ENCODE results near the gene VEZT. TPM values are rescaled to one million over a fixed set of nuclear protein-coding genes. Genes with fewer than 3 reads are reported as not detected.
"Not testable (repeated sequence)": the region's sequence is repeated elsewhere in the genome, so short reads cannot be mapped to it uniquely, and the experiment has no call there.

VEZT gene
- polyA plus RNA-seq, 3 donors = 14.6 to 20.6 (median 16.7) TPM

DNA sequence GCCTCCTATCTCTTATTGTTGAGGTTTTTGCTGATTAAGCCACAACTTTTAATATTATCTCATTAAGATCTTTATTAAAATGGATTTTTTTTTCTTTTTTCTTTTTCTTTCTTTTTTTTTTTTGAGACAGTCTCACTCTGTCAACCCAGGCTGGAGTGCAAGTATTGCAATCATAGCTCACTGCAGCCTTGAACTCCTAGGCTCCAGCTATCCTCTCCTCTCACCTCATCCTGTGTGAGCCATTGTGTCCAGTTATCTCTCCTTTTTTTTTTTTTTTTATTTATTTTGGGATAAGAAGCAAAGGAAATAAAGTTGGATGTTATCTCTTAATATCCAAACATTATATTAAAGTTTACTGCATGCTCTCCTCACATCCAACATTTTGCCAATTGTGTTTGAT lies 12.7 kb downstream of the VEZT start:
- Mint-ChIP-seq H3K36me3 (peaks cover 8 to 19% of the 10 kb centered on the region in 2 donors), H3K27ac (no peak overlapping the region)

GRCh38 chr12:95231190-95231589 lies 13.6 kb downstream of the VEZT start:
- Histone ChIP-seq H3K79me2 (ENCODE audit: insufficient read depth, low read length) (peaks cover 31% of the 10 kb centered on the region), H3K36me3 (replicated peaks in 1 of 2; ENCODE audit: control insufficient read depth in 1 of 2, insufficient read depth in 2 of 2, low read length in 2 of 2) (no peaks in the 10 kb centered on the region), H3K4me1 (ENCODE audit: control insufficient read depth in 1 of 2, insufficient read depth in 2 of 2, low read length in 2 of 2) (peaks cover 0 to 8% of the 10 kb centered on the region in 2 donors), H3K27ac (ENCODE audit: low read depth in 1 of 2, low read length in 2 of 2) (no peak overlapping the region), H3K27me3 (ENCODE audit: control insufficient read depth in 2 of 2, insufficient read depth in 2 of 2, low read length in 2 of 2) (no peaks in the 10 kb centered on the region), H3K4me2 (replicated peaks; ENCODE audit: extremely low read depth, low read length, poor library complexity, severe bottlenecking) (no peak overlapping the region), H4K20me1 (ENCODE audit: insufficient read depth, low read length) (peaks cover 4% of the 10 kb centered on the region), H3K9ac (ENCODE audit: insufficient read depth, low read length, poor library complexity, severe bottlenecking) (no peak overlapping the region), H3K4me3 (replicated peaks in 1 of 3; ENCODE audit: low read depth in 2 of 3, low read length in 3 of 3) (no peak overlapping the region), H2AFZ (ENCODE audit: insufficient read depth, low read depth, low read length, poor library complexity, severe bottlenecking) (no peak overlapping the region), H3K9me3 (replicated peaks in 1 of 2; ENCODE audit: control insufficient read depth in 1 of 2, insufficient read depth in 1 of 2, low read length in 2 of 2) (no peaks in the 10 kb centered on the region)
- WGBS (ENCODE audit: insufficient coverage) = 67% methylated on average over 1 of the region's 2 CpGs
- TF ChIP-seq, protein P1, sequence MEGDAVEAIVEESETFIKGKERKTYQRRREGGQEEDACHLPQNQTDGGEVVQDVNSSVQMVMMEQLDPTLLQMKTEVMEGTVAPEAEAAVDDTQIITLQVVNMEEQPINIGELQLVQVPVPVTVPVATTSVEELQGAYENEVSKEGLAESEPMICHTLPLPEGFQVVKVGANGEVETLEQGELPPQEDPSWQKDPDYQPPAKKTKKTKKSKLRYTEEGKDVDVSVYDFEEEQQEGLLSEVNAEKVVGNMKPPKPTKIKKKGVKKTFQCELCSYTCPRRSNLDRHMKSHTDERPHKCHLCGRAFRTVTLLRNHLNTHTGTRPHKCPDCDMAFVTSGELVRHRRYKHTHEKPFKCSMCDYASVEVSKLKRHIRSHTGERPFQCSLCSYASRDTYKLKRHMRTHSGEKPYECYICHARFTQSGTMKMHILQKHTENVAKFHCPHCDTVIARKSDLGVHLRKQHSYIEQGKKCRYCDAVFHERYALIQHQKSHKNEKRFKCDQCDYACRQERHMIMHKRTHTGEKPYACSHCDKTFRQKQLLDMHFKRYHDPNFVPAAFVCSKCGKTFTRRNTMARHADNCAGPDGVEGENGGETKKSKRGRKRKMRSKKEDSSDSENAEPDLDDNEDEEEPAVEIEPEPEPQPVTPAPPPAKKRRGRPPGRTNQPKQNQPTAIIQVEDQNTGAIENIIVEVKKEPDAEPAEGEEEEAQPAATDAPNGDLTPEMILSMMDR (IDR thresholded peaks at IDR 0.05) = no peak
- peaks cover 0 to 2% (median 0%) of the 10 kb centered on the region in 3 donors for H3K27me3 Mint-ChIP-seq (ENCODE audit: low read depth in 3 of 3)
- H3K4me3 Mint-ChIP-seq = no peak overlapping the region
- H3K27ac Mint-ChIP-seq = no peak overlapping the region
- H3K36me3 Mint-ChIP-seq = peaks cover 4 to 19% of the 10 kb centered on the region in 2 donors
- no peak for DNase-seq
- peaks cover 11% of the 10 kb centered on the region for H3K4me1 Mint-ChIP-seq
- peaks cover 0 to 6% (median 2%) of the 10 kb centered on the region in 7 donors for H3K9me3 Mint-ChIP-seq
- intact Hi-C loops (cut with micrococcal nuclease) = no loop called here

More for the DNA sequence above, 12.7 kb downstream of the VEZT start:
- Histone ChIP-seq H4K20me1 (ENCODE audit: insufficient read depth, low read length) (peaks cover 10% of the 10 kb centered on the region), H3K9ac (ENCODE audit: insufficient read depth, low read length, poor library complexity, severe bottlenecking) (no peak overlapping the region), H3K9me3 (replicated peaks in 1 of 2; ENCODE audit: control insufficient read depth in 1 of 2, insufficient read depth in 1 of 2, low read length in 2 of 2) (no peaks in the 10 kb centered on the region), H3K79me2 (ENCODE audit: insufficient read depth, low read length) (peaks cover 34% of the 10 kb centered on the region), H3K27me3 (ENCODE audit: control insufficient read depth in 2 of 2, insufficient read depth in 2 of 2, low read length in 2 of 2) (no peaks in the 10 kb centered on the region), H3K36me3 (replicated peaks in 1 of 2; ENCODE audit: control insufficient read depth in 1 of 2, insufficient read depth in 2 of 2, low read length in 2 of 2) (peaks cover 0 to 4% of the 10 kb centered on the region in 2 donors), H3K27ac (ENCODE audit: low read depth in 1 of 2, low read length in 2 of 2) (no peak overlapping the region), H3K4me3 (replicated peaks in 1 of 3; ENCODE audit: low read depth in 2 of 3, low read length in 3 of 3) (no peak overlapping the region), H3K4me1 (ENCODE audit: control insufficient read depth in 1 of 2, insufficient read depth in 2 of 2, low read length in 2 of 2) (peaks cover 0 to 8% of the 10 kb centered on the region in 2 donors), H3K4me2 (replicated peaks; ENCODE audit: extremely low read depth, low read length, poor library complexity, severe bottlenecking) (no peak overlapping the region), H2AFZ (ENCODE audit: insufficient read depth, low read depth, low read length, poor library complexity, severe bottlenecking) (no peak overlapping the region)
- H3K4me3 Mint-ChIP-seq = no peak overlapping the region
- intact Hi-C loops (cut with micrococcal nuclease) = no loop called here
- DNase-seq = no peak
- H3K4me1 Mint-ChIP-seq = peaks cover 11% of the 10 kb centered on the region
- peaks cover 0 to 3% (median 0%) of the 10 kb centered on the region in 7 donors for H3K9me3 Mint-ChIP-seq
- TF ChIP-seq, protein P1 (IDR thresholded peaks at IDR 0.05) = no peak
- H3K27me3 Mint-ChIP-seq (ENCODE audit: low read depth in 3 of 3) = peaks cover 0 to 2% (median 0%) of the 10 kb centered on the region in 3 donors

- H3K4me2 ChIP-seq (replicated peaks; ENCODE audit: extremely low read depth, low read length, poor library complexity, severe bottlenecking); H3K27me3 ChIP-seq (ENCODE audit: control insufficient read depth in 2 of 2, insufficient read depth in 2 of 2, low read length in 2 of 2); H3K36me3 ChIP-seq (replicated peaks in 1 of 2; ENCODE audit: control insufficient read depth in 1 of 2, insufficient read depth in 2 of 2, low read length in 2 of 2); H2AFZ ChIP-seq (ENCODE audit: insufficient read depth, low read depth, low read length, poor library complexity, severe bottlenecking); H3K27me3 Mint-ChIP-seq (ENCODE audit: low read depth in 3 of 3); H3K27ac Mint-ChIP-seq; H3K4me3 Mint-ChIP-seq; H3K4me1 Mint-ChIP-seq; H3K9ac ChIP-seq (ENCODE audit: insufficient read depth, low read length, poor library complexity, severe bottlenecking); intact Hi-C loops (cut with micrococcal nuclease); H3K4me1 ChIP-seq (ENCODE audit: control insufficient read depth in 1 of 2, insufficient read depth in 2 of 2, low read length in 2 of 2); H3K27ac ChIP-seq (ENCODE audit: low read depth in 1 of 2, low read length in 2 of 2); H3K9me3 Mint-ChIP-seq; H3K4me3 ChIP-seq (replicated peaks in 1 of 3; ENCODE audit: low read depth in 2 of 3, low read length in 3 of 3); DNase-seq; H3K9me3 ChIP-seq (replicated peaks in 1 of 2; ENCODE audit: control insufficient read depth in 1 of 2, insufficient read depth in 1 of 2, low read length in 2 of 2): not testable (repeated sequence)
- Histone ChIP-seq H3K79me2 (ENCODE audit: insufficient read depth, low read length) (peaks cover 24% of the 10 kb centered on the region), H4K20me1 (ENCODE audit: insufficient read depth, low read length) (peaks cover 16% of the 10 kb centered on the region)
- H3K36me3 Mint-ChIP-seq = peaks cover 7 to 19% of the 10 kb centered on the region in 2 donors
- 100% methylated on average over 3 of the region's 14 CpGs for WGBS (ENCODE audit: insufficient coverage)
Observed at GRCh38 chr12:95234187-95234586, 16.6 kb downstream of the VEZT start.

Data from CD14-positive monocyte (primary cell).